CD4-positive, alpha-beta T cell treated with Interleukin-17A for 4 hours (primary cell): ENCODE measurements around the gene FZR1.
"Not testable (repeated sequence)": the region's sequence is repeated elsewhere in the genome, so short reads cannot be mapped to it uniquely, and the experiment has no call there.

Source experiments
- DNase-seq: peaks from one replicate; pipeline ENCODE4 v3.0.0-alpha.2; 2020; ENCODE audit warnings: mixed read lengths

The FZR1 gene

GRCh38 chr19:3516675-3517207, 10.6 kb downstream of the FZR1 start:
- DNase-seq, result peak; percentile 66

- DNase-seq, result no peak
Observed at GRCh38 chr19:3517638-3518037, 11.5 kb downstream of the FZR1 start.

- no peak for DNase-seq
Observed at GRCh38 chr19:3518255-3518654, 12.1 kb downstream of the FZR1 start.

- DNase-seq, result no peak
Observed at GRCh38 chr19:3518659-3519058, 12.5 kb downstream of the FZR1 start.

GRCh38 chr19:3519126-3519525, 13.0 kb downstream of the FZR1 start:
- no peak for DNase-seq

DNA sequence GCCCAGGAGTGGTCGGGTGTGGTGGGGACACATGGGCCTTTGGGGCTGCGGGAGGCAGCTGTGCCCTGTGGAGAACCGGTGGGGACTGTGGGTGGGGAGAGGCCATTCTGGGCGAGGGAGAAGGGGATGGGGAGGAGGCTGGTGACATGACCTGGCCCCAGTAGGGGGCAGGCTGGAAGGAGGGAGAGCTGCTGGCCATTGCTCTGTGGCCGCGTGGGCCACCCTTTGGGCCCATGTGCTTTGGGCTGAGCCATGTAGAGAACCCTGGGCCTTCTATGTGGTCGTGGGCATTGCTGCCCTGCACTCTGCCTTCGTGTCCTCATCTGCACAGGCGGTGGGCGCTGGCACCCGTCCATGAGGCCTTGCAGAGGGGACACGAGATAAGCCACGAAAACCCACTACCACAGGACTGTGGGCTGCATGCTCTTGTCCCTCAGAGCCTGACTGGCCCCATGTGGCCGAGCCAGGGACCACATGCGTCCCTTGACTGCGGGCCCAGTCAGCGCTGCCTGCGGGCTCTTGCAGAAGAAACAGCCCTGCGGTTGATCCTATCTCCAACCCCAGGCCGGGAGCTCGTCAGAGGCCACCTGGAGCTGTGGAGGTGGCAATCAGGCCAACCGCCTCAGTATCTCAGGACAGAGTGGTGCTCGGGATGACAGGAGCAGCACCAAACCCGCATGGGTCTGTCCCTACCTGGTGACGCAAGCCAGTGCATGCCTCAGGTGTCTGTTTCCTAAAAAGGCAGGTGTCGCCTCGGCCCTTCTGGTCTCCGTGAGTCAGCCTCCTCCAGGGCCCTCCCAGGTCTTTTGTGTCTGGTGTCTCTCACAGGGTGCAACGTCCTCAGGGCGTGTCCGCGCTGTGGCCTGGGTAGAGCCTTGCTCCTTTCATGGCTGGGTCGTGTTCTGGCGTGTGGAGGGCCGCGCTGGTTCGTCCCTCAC, 14.3 kb downstream of the FZR1 start:
- DNase-seq, result no peak

DNA sequence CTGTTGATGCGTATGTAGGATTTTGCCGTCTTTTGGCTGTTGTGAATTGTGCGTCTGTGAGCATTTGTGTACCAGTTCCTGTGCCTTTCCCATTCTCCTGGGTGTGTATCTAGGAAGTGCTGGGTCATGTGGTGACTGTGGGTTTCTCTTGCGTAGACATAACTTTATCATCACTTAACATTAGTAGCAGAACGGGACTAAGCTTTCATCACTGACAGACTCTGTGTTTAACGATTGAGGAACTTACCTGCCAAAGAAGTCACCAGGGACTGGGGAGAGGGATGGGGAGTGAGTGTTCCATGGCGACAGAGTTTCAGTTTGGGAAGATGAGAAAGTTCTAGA, 15.0 kb downstream of the FZR1 start:
- no peak for DNase-seq

GRCh38 chr19:3522421-3523360, 16.6 kb downstream of the FZR1 start:
- DNase-seq, result no peak

DNA sequence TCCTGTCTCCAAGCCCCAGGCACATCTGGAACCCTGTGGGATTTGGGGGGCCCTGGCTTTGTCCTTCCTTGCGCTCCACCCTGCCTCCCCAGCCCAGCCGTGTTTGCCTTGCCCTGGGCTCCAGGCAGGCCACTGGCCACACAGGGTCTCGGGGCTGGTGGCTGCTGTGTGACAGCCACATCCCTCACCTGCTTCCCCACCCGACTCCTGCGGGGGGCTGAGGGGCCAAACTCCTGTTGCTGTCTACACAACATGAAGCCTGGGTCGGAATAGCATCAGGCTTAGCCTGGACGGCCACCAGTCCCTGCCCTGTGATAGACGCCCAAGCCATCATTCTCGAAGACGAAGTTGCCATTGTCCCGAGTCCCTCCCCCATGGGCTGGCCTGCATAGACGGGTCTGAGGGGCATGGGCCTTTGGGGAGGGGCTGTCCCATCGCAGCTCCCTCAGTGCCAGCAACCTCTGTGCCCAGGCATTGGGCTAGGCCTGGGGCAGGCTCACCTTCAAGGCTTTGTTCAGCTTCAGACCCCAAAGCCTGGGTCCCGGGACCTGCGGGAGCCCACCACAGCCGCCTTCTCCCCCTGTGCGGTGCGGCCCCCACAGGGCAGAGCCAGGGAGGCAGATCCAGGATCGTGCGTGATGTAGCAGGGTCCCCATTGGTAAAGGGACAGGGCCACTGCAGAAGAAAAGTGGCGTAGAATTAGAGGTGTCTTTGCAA, 17.4 kb downstream of the FZR1 start:
- no peak for DNase-seq

DNA sequence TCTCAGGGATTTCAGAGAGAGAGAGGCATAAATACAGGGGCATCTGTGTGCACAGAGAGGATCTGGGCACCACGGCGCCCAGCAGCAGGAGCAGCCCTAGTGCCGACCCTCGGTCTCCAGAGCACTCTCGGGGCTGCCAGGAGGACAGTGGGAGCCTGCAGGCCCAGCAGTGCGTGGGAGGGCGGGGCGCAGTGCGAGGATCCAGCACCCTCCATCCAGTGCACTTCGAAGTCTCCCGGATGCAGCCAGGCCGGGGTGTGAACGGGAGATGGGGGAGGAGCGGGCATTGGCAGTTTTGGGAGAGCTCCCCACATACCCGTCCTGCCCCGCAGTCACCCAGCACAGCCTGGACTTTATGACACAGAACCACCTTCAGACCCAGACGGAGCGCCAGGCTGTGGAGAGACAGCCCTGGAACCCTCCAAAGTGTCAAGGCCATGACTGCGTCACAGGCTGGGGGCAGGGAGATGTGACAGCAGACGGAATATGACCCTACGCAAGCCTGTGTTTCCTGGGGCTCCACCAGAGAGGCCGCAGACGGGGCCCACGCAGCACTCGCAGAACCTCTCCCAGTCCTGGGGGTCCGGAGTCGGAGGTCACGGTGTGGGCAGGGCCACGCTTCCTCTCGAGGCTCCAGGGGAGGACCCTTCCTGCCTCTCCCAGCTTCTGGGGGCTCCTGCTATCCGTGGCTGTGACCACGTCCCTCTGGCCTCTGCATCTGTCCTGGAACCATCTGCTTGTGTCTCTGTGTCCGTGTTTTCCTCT, 18.1 kb downstream of the FZR1 start:
- no peak for DNase-seq

- DNase-seq, result no peak
Observed at GRCh38 chr19:3524904-3525451, 18.9 kb downstream of the FZR1 start.

DNA sequence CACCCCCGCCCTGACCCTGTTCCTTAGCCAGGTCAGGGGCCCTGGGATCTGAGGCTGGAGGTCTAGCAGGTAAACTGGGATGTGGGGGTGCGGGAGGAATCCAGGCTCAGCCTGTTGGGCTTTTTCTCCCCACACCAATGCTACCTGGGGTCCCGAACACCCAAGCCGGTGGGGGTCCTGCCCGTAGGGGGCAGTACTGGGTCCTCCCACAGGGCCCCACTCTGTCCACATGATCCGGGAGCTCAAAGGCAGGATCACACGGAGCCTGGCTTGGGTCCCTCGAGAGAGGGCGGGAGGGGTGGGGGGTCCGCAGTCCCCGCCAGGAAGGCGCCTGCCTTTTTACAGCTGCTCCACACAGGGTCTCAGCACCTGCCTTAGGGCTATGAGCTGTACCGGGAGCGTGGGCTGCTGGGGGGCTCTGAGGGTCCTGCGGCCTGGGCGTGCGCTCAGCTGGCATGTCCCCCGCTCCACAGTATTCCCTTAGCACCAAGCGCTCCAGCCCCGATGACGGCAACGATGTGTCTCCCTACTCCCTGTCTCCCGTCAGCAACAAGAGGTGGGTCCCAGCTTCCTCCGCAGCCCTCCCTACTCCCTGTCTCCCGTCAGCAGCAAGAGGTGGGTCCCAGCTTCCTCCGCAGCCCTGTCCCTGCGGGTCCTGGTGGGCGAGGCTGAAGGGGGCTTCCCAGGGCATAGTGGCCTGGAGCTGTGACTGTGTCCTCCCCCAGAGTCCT, 20.6 kb downstream of the FZR1 start:
- no peak for DNase-seq

DNA sequence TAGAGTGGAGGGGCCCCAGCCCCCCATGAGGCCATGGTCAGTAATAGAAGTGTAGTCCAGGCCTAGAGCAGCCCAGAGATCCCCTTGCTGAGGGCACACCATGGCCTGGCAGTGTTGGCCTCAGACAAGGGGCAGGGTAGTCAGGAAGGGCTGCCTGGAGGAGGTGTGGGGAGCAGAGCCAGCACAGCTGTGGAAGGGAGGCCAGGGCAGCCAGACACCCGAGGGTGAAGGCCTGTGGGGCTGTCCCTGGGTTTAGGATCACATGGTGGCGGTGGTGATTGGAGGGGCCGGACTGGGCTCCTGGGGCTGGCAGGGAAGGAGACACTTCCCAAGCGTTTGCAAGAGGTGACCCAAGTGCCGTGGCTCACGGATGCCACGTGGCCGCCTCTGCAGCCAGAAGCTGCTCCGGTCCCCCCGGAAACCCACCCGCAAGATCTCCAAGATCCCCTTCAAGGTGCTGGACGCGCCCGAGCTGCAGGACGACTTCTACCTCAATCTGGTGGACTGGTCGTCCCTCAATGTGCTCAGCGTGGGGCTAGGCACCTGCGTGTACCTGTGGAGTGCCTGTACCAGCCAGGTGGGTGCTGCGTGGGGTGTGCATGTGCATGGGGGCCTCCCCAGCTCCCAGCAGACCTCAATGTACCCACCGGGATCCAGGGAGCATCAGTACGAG, 21.3 kb downstream of the FZR1 start:
- DNase-seq, result no peak

- DNase-seq, result no peak
Observed at GRCh38 chr19:3528080-3528479, 22.0 kb downstream of the FZR1 start.

DNA sequence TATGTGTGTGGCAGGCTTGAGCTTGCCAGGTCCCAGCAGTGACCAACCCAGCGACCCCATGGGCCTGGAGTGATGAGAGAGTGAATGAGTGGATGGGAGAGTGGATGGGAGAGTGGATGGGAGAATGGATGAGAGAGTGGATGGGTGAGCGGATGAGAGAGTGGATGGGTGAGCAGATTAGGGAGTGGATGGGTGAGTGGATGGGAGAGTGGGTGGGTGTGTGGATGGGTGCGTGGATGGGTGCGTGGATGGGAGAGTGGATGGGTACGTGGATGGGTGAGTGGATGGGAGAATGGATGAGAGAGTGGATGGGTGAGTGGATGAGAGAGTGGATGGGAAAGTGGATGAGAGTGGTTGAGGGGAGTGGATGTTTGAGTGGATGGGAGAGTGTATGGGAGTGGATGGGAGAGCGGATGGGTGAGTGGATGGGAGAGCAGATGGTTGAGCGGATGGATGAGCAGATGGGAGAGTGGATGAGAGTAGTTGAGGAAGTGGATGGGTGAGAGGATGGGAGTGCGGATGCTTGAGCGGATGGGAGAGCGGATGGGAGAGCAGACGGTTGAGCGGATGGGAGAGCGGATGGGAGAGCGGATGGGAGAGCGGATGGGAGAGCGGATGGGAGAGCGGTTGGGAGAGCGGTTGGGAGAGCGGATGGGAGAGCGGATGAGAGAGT, 22.6 kb downstream of the FZR1 start:
- DNase-seq, result no peak

DNA sequence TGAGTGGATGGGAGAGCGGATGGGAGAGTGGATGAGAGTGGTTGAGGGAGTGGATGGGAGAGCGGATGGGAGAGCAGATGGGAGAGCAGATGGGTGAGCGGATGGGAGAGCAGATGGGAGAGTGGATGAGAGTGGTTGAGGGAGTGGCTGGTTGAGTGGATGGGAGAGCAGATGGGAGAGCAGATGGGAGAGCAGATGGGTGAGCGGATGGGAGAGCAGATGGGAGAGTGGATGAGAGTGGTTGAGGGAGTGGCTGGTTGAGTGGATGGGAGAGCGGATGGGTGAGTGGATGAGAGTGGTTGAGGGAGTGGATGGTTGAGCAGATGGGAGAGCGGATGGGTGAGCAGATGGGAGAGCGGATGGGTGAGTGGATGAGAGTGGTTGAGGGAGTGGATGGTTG, 23.2 kb downstream of the FZR1 start:
- DNase-seq, result not testable (repeated sequence)

DNA sequence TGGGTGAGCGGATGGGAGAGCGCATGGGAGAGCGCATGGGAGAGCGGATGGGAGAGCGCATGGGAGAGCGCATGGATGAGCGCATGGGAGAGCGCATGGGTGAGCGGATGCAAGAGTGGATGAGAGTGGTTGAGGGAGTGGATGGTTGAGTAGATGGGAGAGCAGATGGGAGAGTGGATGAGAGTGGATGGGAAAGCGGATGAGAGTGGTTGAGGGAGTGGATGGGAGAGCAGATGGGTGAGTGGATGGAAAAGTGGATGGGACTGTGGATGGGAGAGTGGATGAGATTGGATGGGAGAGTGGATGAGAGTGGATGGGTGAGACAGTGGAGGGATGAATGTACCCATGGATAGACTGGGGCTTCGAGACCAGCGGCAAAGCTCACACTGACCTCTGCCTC, 24.3 kb downstream of the FZR1 start:
- DNase-seq, result no peak

DNA sequence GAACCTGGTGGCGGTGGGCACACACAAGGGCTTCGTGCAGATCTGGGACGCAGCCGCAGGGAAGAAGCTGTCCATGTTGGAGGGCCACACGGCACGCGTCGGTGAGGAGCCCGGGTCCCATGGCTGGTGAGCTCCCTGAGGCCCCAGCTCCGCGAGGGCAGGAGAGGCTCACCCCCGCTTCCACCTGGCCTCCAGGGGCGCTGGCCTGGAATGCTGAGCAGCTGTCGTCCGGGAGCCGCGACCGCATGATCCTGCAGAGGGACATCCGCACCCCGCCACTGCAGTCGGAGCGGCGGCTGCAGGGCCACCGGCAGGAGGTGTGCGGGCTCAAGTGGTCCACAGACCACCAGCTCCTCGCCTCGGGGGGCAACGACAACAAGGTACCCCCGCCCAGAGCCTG, 25.6 kb downstream of the FZR1 start:
- DNase-seq, result no peak

DNA sequence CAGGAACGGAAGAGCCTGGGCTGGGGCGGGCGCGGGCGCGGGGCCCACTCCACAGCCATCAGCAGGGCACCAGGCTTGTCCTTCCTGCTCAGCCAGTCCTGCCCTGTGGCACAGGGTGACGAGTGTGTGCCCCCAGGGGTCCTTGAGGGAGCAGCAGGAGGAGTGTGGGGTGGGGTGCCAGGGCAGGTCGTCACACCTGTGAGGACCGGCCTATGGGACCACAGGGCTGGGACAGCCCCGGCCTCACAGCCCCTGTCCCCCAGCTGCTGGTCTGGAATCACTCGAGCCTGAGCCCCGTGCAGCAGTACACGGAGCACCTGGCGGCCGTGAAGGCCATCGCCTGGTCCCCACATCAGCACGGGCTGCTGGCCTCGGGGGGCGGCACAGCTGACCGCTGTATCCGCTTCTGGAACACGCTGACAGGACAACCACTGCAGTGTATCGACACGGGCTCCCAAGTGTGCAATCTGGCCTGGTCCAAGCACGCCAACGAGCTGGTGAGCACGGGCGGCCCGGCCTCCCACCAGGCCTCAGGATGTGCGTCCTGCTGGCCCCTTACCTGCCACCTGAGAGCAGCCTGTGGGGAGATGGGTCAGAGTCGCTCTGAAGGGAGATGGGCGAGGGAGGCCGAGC, 26.2 kb downstream of the FZR1 start:
- no peak for DNase-seq
